Hematopoietic multipotent progenitor cell treated with erythropoietin and hydrocortisone succinate and interleukin-3 and kit ligand, for 6 days (in vitro differentiated cells): ENCODE data around the gene SELENOV.
"Not testable (repeated sequence)": the region's sequence is repeated elsewhere in the genome, so short reads cannot be mapped to it uniquely, and the experiment has no call there.

ENCODE experiments used
- DNase-seq: peaks from one replicate; pipeline ENCODE4 v3.0.0-alpha.2; 2015

Gene SELENOV, protein sequence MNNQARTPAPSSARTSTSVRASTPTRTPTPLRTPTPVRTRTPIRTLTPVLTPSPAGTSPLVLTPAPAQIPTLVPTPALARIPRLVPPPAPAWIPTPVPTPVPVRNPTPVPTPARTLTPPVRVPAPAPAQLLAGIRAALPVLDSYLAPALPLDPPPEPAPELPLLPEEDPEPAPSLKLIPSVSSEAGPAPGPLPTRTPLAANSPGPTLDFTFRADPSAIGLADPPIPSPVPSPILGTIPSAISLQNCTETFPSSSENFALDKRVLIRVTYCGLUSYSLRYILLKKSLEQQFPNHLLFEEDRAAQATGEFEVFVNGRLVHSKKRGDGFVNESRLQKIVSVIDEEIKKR

DNA sequence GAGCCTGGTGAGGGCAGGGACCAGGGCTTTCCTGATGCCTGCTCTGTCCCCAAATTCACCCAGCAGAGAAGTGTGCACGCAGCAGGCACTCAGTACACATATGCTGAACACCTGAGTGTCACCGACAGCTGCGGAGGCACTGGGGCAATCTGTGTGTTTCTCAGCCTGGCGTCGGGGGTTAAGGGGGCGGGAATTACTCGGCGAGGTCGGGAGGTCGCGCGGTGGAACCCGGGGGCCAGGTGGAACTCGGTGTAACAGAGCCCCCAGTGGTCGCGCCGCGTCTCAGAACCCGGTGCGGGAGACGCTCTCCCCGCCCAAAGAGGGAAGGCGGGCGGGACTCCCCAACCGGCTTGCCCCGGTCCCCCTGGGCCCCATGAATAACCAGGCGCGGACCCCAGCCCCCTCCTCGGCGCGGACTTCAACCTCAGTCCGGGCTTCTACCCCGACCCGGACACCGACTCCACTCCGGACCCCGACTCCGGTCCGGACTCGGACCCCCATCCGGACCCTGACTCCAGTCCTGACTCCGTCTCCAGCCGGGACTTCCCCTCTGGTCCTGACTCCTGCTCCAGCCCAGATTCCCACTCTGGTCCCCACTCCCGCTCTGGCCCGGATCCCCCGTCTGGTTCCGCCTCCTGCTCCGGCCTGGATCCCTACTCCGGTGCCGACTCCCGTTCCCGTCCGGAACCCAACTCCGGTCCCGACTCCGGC, at the start of gene SELENOV:
TSS of gene SELENOV (plus strand) at position 300 of the 711 bp plus-strand sequence. CDS start at position 374, 74 bp downstream.
- DNase-seq, result no peak

DNA sequence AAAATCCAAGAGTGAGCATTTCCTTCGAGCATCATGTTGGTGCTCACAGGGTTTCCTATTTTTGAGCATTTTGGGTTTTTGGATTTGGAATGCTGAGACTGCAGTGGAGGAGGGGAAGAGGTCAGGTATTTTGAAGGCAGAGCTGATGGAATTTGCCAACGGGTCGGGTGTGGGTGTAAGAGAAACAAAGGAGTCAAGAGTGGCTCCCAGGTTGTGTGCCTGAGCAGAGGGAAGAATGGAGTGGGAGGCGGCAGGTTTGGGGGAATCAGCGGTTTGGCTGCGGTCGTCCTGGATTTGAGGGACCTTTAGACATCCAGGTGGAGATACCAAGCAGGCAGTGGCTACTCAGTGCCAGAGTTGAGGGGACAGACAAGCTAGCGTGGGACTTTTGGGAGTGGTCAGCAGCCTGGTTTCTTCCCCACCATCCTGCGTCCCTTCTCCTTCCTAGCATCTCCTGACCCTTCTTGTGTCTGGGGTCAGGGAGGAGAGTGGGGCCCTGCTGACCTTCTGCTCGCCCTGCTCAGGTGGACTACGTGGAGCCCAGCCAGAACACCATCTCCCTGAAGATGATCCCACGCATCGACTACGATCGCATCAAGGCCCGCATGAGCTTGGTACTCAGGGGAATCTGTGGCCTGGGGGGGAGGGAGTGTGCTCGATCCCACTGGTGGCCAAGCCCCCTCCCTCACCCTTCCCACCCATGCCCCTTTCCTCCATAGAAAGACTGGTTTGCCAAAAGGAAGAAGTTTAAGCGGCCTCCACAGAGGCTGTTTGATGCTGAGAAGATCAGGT, 48.8 kb upstream of the SELENOV start:
- DNase-seq, result no peak

DNA sequence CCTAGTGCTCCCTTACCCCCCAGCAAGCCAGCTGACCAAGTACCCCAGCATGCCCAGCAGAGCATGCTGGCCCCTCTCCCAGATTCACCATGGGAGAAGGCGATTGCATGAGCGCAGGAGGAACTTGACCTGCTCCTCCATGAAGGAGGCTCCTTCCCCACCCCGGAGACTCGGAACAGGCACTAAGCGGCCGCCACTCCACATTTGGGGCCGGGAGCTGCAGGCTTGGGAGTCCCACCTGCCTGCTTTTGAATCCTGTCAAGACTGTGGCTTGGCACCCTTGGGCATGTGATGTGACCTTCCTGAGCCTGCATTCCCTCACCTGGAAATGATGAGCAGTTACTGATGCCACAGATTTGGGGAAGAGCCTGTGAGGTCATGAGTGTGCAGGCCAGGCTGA, 47.0 kb upstream of the SELENOV start:
- DNase-seq, result no peak

DNA sequence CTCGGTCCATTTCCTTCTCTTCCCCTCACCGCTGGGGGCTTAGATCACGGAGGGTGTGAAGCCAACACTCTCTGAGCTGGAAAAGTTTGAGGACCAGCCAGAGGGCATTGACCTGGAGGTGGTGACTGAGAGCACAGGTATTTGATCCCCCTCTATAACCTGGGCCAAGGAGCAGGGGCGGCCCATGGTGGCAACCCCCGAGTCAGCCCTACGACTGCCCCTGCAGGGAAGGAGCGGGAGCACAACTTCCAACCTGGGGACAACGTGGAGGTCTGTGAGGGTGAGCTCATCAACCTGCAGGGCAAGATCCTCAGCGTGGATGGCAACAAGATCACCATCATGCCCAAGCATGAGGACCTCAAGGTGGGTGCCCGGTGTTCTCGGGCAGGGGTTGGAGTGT, 45.9 kb upstream of the SELENOV start:
- no peak for DNase-seq

DNA sequence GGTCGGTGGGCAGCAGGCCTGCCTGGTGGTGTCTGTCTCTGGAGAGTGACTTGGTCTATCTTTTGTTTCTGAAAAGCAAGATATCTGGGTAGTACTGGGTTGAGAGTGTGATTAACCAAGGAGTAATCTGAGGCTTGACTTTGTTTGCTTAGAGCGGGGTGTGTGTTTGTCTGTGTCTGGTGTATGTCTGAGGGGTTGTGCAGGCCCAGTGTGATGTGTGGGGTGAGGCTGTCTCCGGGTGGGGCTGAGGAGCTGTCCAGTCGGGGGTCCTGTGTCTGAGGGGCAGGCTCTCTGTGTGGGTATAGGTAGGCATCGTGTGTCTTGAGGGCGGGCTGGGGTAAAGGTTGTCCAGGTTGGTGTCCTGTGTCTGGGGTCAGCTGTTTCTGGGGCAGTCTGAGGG, 45.4 kb upstream of the SELENOV start:
- DNase-seq, result no peak

DNA sequence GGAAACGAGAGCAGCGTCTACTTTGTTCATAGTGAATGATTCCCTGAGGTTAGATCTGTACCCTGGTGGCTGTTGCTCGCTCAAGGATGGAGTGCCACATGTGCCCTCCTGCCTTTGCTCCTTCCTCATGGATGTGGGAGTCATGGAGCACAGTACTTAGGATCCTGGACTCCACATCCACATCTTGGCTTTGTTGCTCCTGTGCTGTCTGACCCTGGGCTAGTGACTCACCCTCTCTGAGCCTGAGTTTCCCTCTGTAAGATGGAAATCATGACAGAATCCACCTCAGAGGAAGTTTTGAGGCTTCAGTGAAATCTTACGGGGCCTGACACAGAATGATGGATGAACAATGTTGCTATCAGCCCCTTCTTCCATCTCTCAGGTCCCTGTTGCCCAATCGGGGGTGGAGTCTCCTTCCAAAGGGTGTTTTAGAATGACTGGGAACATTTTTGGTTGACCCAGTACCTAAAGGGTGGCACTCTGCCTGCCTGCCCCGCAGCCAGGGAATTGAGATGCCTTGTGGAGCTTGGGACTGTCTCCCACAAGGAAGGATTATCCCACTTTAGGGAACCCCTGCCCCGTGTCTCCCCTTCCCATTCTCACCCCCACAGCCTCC, 44.1 kb upstream of the SELENOV start:
- DNase-seq, result no peak

DNA sequence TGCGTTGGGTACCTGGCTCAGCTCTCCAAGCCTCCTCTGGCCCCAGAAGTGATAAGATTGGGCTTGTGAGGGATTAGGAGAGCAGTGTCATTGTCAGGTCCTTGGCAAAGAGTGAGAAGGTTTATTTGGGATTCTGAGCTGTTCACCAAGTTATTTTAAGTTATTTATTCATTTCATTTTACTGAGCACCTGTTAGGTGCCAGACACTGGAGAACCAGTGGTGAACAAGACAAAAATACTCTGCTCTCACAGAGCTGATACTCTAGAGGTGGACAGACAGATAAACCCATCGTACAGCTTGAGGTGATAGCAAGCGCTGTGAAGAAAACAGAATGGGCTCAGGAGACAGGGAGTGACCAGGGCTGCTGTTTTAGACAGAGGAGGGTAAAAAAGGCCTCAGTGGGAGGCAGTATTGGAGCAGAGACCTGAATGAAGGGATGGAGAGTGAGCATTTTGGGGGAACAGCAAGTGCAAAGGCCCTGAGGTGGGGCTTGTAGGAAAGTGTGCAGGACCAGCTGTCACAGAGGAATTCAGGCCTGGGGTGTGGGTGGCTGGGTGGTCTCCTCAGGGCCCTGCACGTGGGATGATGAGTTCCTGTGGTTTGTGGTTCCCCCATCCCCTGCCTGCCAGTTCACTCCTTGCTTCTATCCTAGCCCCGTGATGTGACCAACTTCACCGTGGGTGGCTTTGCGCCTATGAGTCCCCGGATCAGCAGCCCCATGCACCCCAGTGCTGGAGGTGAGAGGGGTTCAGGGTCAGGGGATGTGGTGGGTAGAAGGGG, 43.0 kb upstream of the SELENOV start:
- no peak for DNase-seq

DNA sequence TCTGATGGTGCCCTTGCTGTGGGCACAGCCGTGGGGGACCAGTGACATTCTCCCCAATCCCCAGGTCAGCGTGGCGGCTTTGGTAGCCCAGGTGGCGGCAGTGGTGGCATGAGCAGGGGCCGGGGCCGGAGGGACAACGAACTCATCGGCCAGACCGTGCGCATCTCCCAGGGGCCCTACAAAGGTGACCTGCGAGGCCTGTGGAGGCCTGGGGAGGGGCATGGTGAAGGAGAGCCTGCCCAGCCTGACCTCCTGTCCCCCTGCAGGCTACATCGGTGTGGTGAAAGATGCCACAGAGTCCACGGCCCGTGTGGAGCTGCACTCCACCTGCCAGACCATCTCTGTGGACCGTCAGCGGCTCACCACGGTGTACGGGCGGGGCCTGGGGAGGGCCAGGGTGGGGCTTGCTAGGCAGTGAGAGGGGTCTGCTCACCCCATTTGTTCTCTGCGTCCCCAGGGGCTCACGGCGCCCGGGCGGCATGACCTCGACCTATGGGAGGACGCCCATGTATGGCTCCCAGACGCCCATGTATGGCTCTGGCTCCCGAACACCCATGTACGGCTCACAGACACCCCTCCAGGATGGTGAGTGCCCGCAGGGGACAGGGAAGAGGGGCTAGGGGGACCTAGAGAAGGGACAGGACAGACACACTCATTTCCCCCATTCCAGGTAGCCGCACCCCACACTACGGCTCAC, 42.0 kb upstream of the SELENOV start:
- no peak for DNase-seq

DNA sequence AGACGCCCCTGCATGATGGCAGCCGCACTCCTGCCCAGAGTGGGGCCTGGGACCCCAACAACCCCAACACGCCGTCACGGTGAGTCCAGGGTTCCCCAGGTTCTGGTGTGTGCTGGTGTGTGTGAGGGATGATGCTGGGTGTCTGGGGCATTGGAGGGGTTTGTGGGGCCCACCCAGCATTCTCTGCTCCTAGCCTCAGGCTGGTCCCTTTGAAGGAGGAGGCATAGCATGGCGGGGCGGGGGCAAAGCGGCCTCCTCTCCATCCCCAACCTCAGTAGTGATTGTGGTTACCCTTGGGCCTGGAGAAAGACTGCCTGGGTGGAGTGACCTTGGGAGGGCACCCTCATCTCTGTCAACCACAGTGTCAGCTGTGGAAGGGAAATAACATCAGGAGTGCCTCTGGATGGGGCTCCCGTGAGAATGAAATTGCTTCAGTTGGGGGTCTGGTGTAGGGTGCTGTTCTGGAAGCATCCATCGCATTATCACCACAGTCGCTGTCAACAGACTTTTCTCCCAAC, 41.4 kb upstream of the SELENOV start:
- DNase-seq, result no peak

DNA sequence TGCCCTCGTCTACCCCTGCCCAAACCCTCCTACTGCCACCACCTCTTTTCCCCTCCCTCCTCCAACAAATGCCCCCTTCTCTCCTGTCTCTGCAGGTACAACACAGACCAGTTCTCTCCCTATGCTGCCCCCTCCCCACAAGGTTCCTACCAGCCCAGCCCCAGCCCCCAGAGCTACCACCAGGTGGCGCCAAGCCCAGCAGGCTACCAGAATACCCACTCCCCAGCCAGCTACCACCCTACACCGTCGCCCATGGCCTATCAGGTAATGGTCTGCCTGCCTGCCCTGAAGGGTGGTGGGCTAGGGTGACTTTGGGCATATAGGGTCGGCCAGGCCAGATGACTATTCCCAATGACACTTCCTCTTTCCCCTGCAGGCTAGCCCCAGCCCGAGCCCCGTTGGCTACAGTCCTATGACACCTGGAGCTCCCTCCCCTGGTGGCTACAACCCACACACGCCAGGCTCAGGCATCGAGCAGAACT, 40.8 kb upstream of the SELENOV start:
- DNase-seq, result peak; percentile 64

DNA sequence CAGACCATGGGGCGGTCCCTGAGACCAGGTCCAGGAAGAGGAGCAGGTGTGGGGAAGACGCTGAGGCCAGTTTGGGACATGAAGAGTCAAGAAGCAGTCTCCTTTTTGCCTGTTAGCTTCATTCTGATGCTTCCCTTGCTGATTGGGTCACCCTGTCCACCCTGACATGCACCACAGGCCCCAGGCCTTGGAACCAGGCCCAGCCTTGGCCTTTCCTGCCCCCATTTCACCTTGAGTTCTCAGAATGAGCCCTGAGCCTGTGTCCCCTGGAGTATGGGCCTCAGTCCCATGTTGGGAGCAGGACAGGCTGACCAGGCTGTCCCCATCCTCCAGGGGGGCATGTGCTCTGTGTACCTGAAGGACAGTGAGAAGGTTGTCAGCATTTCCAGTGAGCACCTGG, 39.2 kb upstream of the SELENOV start:
- DNase-seq, result no peak

DNA sequence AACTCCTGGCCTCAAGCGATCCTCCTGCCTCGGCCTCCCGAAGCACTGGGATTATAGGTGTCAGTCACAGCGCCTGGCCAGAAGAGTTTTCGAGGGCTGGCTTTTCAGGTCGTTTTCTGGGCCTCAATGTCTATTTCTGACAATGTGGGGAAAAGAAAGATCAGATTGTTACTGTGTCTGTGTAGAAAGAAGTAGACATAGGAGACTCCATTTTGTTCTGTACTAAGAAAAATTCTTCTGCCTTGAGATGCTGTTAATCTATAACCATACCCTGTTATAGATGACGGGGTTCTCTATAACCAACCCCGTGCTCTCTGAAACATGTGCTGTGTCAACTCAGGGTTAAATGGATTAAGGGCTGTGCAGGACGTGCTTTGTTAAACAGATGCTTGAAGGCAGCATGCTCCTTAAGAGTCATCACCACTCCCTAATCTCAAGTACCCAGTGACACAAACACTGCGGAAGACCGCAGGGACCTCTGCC, 35.6 kb upstream of the SELENOV start:
- DNase-seq, result not testable (repeated sequence)

DNA sequence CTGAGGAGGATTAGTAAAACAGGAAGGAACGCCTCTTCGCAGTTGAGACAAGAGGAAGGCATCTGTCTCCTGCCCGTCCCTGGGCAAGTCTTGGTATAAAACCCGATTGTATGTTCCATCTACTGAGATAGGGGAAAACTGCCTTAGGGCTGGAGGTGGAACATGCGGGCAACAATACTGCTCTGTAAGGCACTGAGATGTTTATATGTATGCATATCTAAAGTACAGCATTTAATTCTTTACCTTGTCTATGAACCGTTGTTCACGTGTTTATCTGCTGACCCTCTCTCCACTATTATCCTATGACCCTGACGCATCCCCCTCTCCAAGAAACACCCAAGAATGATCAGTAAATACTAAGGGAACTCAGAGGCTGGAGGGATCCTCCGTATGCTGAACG, 35.0 kb upstream of the SELENOV start:
- DNase-seq, result peak; percentile 32

DNA sequence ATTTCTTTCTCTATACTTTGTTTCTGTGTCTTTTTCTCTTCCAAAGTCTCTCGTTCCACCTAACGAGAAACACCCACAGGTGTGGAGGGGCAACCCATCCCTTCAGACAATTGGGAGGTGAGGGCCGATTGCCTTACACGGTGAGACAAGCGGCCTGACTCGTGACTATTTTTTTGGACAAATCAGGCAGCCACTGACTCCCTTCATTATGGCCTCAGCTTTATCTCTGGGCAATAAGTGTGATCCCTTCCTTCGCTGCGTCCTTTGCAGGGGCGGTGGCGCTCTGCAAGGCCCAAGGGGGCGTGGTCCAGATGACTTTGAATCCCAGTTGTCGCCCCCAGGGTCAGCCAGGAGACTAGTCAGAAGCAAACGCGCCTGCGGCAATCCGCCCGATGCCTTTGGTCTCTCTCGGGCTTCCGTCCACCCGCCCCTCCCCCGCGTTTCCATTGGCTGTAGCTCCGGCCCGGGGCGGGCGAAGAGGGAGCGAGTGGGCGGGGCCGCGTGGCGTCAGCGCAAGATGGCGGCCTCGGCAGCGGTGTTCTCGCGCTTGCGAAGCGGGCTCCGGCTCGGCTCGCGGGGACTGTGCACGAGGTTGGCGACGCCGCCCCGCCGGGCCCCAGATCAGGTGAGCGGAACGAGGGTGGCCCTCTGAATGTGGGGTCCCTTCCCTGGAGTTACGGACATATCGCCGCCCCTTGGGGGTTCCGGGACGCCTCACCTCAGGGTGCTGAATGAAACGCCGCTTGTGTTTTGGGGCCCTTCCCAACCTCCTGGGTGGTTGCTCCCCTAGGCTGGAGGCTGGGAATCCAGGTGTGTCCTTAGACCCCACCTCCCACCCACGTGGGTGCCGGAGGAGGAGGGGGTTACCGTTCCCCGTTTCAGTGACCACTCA, 34.4 kb upstream of the SELENOV start, which contains the start of gene TIMM50:
TSS of gene TIMM50 (plus strand) at position 502 of the 892 bp plus-strand sequence. CDS start at position 518, 16 bp downstream.
- DNase-seq, result peak; percentile 99

DNA sequence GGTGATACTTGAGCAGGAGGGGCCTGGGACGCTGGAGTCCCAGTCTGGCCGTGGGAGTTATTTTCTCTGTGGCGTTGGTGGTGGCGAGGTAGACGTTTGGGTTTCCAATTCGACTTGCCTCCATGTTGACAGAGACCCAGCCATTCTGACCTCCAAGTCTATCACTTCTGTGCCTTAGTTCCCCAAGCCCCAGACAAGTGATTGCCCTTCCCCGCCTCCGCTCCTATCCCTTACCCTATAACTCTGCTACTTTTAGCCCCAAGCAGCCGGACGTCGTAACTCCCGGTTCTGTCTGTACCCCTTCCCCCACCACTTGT, 33.8 kb upstream of the SELENOV start:
- peak; percentile 31 for DNase-seq

DNA sequence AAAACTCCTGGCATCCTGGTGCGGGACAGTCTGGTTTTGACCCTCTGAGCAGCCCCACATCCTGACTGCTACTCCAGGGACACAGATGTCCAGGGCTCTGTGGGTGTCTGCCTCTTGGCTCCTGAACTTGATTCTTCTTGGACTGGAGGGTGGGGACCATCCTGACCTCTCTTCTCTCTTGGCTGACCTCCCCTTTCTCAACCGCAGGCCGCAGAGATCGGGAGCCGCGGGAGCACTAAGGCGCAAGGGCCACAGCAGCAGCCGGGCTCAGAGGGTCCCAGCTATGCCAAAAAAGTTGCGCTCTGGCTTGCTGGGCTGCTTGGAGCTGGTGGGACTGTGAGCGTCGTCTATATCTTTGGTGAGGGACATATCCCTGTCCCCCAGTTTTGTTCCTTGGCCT, 33.3 kb upstream of the SELENOV start:
- no peak for DNase-seq

DNA sequence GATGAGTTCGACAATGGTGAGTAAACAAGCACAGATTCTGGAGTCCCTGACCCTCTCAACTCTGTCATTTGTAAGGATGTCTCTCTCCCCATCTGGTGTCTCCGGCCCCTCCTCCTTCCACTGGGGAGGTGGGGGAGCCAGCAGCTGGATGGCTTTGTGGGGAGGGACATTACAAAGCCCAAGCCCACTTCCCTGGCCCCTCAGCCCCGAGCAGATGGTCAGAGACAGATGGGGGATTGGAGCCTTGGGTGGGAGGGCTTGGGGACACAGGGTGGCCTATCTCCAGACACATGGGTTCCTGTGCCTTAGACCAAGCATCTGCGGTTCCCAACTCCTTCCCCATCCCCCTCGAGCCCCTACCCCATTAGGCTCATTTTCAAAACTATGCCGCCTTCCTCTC, 31.8 kb upstream of the SELENOV start:
- DNase-seq, result no peak

DNA sequence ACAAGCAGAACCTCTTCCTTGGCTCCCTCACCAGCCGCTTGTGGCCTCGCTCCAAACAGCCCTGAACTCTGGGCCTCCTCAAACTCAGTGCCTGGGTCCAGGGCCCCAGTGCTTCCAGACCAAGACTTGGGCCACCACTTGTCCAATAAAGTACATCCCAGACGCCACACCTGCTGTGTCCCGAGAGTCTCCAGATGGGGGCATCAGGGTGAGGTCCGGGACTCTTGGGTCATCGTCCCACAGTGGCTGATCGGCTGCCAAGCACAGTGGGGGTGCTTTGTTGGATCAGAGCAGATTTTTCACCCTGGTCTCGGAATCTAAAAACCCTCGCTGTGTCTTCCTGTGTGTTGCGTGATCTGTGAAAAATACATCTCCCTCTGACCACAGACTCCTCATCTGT, 25.2 kb upstream of the SELENOV start:
- DNase-seq, result no peak

DNA sequence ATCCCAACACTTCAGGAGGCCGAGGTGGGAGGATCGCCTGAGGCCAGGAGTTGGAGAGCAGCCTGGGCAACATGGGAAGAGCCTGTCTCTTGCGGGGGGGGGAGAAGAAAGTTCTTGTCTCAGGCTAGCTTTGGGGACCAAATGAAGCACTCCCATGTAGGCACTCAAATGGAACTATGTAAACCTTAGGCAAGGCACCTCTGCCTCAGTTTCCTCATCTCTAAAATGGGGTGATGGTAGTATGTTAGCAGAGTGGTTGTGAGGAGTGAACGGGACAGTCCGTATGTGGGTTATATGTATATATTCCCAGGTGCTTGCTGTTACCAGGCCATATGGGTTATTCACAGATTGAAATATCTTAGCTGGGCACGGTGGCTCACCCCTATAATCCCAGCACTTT, 22.7 kb upstream of the SELENOV start:
- DNase-seq, result no peak

DNA sequence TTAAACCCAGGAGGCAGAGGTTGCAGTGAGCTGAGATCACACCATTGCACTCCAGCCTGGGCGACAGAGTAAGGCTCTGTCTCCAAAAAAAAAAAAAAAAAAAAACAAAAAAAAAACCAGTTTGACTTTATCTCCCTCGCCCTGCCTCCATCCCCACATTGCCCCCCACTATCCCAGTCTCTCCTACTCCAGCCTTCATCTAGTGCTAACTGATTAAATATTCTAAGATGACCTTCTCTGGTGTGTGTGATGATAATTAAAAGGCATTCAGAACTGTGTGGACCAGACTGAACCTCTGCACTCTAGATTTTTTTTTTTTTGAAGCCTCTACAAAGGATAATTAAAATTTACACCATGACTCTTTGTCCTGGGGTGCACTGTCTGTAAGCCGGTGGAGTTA, 22.2 kb upstream of the SELENOV start:
- DNase-seq, result no peak
